GM12892 (cell line): ENCODE measurements around the gene CPT1C.

Source experiments
- DNase-seq: peaks from one replicate; pipeline ENCODE4 v3.0.0; 2011; ENCODE audit not compliant: insufficient read length
- FAIRE-seq: peaks from 2 replicates; lab custom pipeline; 2011; peaks lifted over from hg19 to GRCh38; lab: Jason Lieb, UNC
- POLR2A ChIP-seq: IDR thresholded peaks from 2 replicates; pipeline ENCODE4 v1.6.1; 2011; ENCODE audit warnings: low read depth, low read length, control low read depth
- POLR2AphosphoS5 ChIP-seq: IDR thresholded peaks from 2 replicates; pipeline ENCODE4 v1.6.1; 2011; ENCODE audit warnings: low read depth, low read length, control low read depth
- TAF1 ChIP-seq: IDR thresholded peaks from 2 replicates; pipeline ENCODE4 v1.6.1; 2011; ENCODE audit warnings: low read depth, mild to moderate bottlenecking, control low read depth, low read length, borderline replicate concordance

CPT1C gene

DNA sequence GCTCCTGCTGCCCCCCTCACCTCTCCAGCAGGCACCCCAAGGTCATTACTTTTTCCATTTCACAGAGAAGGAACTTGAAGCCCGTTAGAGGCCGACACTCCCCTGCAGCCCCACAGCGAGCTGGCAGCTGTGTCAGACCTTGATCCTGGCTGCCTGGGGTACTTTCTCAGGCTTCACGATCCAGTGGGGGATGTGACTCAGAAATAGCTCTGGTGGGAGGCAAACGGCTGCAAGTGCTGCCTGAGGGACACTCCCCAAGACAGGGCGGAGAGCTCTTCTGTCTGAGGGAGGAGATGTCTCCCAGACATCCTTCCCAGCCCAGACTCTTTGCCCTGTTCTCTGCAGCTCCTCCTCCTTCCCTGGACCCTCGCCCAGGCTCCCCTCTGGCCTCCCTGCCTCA is 67.4 kb downstream of the CPT1C start:
- TF ChIP-seq POLR2AphosphoS5 (no peak), POLR2A (no peak), TAF1 (no peak)
- FAIRE-seq (no peak), DNase-seq (no peak)

DNA sequence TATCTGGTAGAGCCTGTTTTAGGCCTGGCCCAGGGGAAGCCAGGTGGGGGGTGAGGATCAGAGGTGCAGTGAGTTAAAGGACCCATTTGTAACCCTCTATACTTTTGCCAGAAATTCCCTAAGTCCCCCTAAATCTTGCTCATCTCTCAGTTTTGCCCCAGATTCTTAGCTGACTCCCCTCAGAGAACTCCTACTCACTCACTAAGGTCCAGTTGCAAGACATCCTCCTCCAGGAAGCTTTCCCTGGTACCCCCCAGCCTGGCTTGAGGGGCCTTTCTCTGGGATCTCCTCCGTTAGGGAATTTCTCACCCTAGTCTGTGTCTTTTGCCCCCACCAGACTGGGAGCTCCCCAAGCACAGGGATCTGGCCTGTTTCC is 70.3 kb downstream of the CPT1C start:
- FAIRE-seq (no peak), DNase-seq (no peak)
- TF ChIP-seq TAF1 (no peak), POLR2AphosphoS5 (no peak), POLR2A (no peak)

- FAIRE-seq (no peak), DNase-seq (no peak)
- no peak for TF ChIP-seq POLR2A
- no peak for TF ChIP-seq POLR2AphosphoS5
- TF ChIP-seq TAF1: no peak
Measured at GRCh38 chr19:49761625-49762311, 70.9 kb downstream of the CPT1C start.

- FAIRE-seq: no peak
- DNase-seq: no peak
- TF ChIP-seq POLR2AphosphoS5: no peak
- TF ChIP-seq TAF1: no peak
- TF ChIP-seq POLR2A: no peak
Measured at GRCh38 chr19:49763230-49763629, 72.3 kb downstream of the CPT1C start, which contains the start of gene TSKS. TSS of gene TSKS (minus strand) at chr19:49763306. CDS start at chr19:49763247, 59 bp downstream.
